ENCODE results near the gene PSD4. TPM values are rescaled to one million over a fixed set of nuclear protein-coding genes. Genes with fewer than 3 reads are reported as not detected.

Gene PSD4
- total RNA-seq, 1 experiment from 2014 or later: 12.6 TPM

DNA sequence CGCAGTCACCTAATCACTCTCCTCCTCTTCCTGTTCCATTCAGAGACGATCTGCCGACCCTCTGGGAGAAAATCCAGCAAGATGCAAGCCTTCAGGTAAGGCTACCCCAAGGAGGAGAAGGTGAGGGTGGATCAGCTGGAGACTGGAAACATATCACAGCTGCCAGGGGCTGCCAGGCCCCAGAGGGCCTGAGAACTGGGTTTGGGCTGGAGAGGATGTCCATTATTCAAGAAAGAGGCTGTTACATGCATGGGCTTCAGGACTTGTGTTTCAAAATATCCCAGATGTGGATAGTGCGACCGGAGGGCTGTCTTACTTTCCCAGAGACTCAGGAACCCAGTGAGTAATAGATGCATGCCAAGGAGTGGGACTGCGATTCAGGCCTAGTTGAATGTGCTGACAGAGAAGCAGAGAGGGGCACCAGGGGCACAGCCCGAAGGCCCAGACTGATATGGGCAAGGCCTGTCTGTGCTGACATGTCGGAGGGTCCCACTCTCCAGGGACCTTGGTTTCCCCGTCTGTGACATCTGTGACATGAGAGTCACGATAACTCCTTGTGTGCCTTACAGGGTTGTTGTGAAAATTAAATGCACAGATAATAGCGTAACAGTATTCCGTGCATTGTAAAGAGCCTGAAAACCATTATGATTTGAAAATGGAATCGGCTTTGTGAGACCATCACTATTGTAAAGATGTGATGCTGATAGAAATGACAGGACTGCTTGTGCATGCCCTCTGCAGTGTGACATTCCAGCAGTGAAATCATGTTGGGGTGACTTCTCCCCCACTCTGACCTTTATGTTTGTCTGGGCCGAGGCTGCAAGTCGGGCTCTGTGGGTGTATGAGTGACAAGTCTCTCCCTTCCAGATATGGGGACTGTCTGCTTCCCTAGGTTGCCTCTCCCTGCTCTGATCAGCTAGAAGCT, 45.9 kb upstream of the PSD4 start:
- Histone ChIP-seq H2AFZ (ENCODE audit: low read depth, low read length, poor library complexity, severe bottlenecking) (no peak overlapping the region), H3K9me3 (ENCODE audit: control insufficient read depth in 1 of 2, insufficient read depth in 1 of 2, low read depth in 1 of 2, low read length in 2 of 2) (no peaks in the 10 kb centered on the region), H3K9ac (ENCODE audit: low read length) (no peak overlapping the region), H3K36me3 (ENCODE audit: control insufficient read depth in 1 of 2, insufficient read depth in 2 of 2, low read length in 2 of 2) (no peaks in the 10 kb centered on the region), H3K79me2 (ENCODE audit: insufficient read depth, low read length) (no peaks in the 10 kb centered on the region), H4K20me1 (ENCODE audit: insufficient read depth) (no peaks in the 10 kb centered on the region), H3K4me1 (ENCODE audit: control insufficient read depth in 1 of 2, insufficient read depth in 2 of 2, low read length in 2 of 2) (peaks cover 5 to 18% of the 10 kb centered on the region in 2 experiments), H3K9me2 (ENCODE audit: insufficient read depth) (no peaks in the 10 kb centered on the region), H3K27me3 (ENCODE audit: insufficient read depth, low read length) (no peaks in the 10 kb centered on the region), H3K27ac (ENCODE audit: low read depth, low read length) (no peak overlapping the region), H3K4me2 (ENCODE audit: low read length) (no peak overlapping the region), H3K4me3 (replicated peaks in 1 of 2; ENCODE audit: low read depth in 1 of 2, low read length in 2 of 2) (no peak overlapping the region)
- RAD21 ChIA-PET (ENCODE audit: low non-redundant PET in 1 of 2, low total read pairs in 2 of 2, uncharacterized antibody in 2 of 2, unreplicated experiment in 2 of 2): no interaction called here
- POLR2A ChIA-PET: no interaction called here
- intact Hi-C loops (cut with micrococcal nuclease): no loop called here
- ATAC-seq (no peak), DNase-seq (ENCODE audit: low read depth, low spot score) (no peak)
- CTCF ChIA-PET: interaction anchor here (1.6 kb wide), 1 partner anchor 11 kb away, joined by 5 read pairs; no protein-coding TSS in a partner anchor
- TF ChIP-seq, protein P1, sequence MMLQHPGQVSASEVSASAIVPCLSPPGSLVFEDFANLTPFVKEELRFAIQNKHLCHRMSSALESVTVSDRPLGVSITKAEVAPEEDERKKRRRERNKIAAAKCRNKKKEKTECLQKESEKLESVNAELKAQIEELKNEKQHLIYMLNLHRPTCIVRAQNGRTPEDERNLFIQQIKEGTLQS (IDR thresholded peaks at IDR 0.05): no peak
- no peak for TF ChIP-seq FOSL1 (IDR thresholded peaks at IDR 0.05; ENCODE audit: low read depth)
- TF ChIP-seq, protein P2, sequence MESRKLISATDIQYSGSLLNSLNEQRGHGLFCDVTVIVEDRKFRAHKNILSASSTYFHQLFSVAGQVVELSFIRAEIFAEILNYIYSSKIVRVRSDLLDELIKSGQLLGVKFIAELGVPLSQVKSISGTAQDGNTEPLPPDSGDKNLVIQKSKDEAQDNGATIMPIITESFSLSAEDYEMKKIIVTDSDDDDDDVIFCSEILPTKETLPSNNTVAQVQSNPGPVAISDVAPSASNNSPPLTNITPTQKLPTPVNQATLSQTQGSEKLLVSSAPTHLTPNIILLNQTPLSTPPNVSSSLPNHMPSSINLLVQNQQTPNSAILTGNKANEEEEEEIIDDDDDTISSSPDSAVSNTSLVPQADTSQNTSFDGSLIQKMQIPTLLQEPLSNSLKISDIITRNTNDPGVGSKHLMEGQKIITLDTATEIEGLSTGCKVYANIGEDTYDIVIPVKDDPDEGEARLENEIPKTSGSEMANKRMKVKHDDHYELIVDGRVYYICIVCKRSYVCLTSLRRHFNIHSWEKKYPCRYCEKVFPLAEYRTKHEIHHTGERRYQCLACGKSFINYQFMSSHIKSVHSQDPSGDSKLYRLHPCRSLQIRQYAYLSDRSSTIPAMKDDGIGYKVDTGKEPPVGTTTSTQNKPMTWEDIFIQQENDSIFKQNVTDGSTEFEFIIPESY (IDR thresholded peaks at IDR 0.05; ENCODE audit: extremely low read depth, insufficient replicate concordance, low read length): no peak
- TF ChIP-seq ZFX (IDR thresholded peaks at IDR 0.05): no peak
- no peak for TF ChIP-seq POLR2AphosphoS5 (IDR thresholded peaks at IDR 0.05; ENCODE audit: low read depth, low read length)
- no peak for TF ChIP-seq SRF (IDR thresholded peaks at IDR 0.05; ENCODE audit: low read depth)
- TF ChIP-seq SP1 (IDR thresholded peaks at IDR 0.05; ENCODE audit: low read depth): no peak
- no peak for TF ChIP-seq CEBPB (IDR thresholded peaks at IDR 0.05; ENCODE audit: low read depth)
- no peak for TF ChIP-seq SIN3A (IDR thresholded peaks at IDR 0.05; ENCODE audit: low read depth)
- no peak for TF ChIP-seq CTCF (IDR thresholded peaks at IDR 0.05 in 2 of 3, conservative IDR thresholded peaks at IDR 0.05 in 1 of 3; ENCODE audit: borderline replicate concordance in 1 of 3, insufficient read depth in 1 of 3, low read depth in 2 of 3, low read length in 2 of 3)
- TF ChIP-seq YY1 (IDR thresholded peaks at IDR 0.05; ENCODE audit: extremely low read depth, insufficient replicate concordance, low read depth, low read length): no peak
- BruUV-seq (replicated peaks): no TSS peak

All from HCT116 (cell line).